NCI-H1092 (cell line): ENCODE measurements around the gene TNRC6C.
"Not testable (repeated sequence)": the region's sequence is repeated elsewhere in the genome, so short reads cannot be mapped to it uniquely, and the experiment has no call there.

ENCODE experiments used
- DNase-seq: peaks from one replicate; lab custom pipeline; 2025; lab: John Stamatoyannopoulos, UW

Gene TNRC6C

DNA sequence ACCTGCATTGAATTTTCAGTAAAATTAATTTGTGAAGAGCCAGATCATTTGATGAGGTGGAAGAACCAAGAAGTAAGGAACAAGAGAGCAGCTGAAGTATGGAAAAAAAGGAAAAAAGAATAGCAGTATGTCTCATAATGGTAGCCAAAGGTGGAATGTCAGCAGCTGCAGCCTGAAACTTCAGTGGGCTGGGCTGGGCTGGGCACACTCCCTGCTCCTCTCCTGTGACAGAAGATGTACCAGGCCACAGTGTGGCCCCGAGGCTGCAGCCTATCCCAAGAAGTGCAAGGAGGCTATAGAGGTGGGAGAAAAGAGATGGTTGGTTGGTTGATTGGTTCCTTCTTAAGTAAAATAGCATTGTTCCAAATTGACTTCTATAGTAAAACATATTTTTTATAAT is 84.5 kb downstream of the TNRC6C start:
- DNase-seq = no peak

DNA sequence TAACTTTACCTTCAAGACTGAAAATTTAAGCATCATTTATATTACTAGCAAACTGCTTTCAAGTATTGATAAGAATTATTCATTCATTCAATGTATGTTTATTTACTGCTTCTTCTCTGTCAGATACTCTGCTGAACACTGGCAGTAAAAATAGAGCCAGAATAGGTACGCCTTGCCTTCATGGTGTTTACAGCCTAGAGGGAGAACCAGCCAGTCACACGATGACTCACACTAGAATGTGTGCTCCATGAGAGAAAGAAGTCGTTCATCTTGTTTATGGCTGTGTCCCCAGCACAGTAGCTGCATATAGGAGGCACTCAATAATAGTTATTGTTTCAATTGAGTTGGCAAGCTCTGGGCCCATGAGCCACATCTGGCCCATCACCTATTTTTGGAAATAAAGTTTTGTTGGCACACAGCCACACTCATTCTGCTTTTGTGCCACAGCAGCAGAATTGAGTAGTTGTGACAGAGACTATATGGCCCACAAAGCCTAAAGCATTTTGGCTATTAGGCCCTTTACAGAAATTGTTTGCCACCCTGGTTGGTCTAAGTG is 85.9 kb downstream of the TNRC6C start:
- no peak for DNase-seq

DNA sequence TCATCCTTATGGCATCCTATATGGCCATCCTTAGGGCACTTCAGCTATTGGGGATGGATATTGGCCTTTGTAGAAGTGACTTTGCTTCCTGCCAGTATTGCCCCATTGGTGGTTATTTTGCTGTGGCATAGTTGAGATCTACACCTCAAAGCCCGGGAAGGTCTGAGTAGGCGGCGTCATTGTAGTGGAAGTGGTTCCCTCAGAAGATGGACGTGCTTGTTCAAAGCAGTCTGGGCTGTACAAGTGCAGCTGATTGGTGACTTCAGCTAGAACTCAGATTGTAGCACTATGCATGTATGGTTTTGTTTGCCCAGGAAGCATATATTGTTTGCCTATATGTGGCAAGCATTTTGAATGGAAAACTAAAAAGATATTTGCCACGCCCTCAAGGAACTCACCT is 86.8 kb downstream of the TNRC6C start:
- DNase-seq = no peak

DNA sequence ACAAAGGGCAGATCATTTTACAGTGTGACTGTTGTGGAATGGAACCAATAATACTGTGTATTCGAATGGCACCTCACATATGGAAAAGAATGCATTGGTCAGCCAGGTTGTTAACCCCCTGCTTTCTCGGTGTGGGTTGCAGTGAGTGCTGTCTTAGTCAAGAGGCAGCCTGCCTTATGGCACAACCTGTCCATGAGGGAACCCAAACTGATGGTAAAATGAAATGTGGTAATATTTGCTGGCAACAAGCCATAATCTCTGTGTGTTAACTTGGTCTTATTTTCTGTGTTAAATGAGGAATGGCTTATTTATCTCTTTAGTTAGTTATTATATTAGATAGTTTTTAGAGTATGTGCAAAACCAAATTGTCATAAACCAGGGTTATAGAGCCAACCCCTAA is 88.4 kb downstream of the TNRC6C start:
- no peak for DNase-seq

DNA sequence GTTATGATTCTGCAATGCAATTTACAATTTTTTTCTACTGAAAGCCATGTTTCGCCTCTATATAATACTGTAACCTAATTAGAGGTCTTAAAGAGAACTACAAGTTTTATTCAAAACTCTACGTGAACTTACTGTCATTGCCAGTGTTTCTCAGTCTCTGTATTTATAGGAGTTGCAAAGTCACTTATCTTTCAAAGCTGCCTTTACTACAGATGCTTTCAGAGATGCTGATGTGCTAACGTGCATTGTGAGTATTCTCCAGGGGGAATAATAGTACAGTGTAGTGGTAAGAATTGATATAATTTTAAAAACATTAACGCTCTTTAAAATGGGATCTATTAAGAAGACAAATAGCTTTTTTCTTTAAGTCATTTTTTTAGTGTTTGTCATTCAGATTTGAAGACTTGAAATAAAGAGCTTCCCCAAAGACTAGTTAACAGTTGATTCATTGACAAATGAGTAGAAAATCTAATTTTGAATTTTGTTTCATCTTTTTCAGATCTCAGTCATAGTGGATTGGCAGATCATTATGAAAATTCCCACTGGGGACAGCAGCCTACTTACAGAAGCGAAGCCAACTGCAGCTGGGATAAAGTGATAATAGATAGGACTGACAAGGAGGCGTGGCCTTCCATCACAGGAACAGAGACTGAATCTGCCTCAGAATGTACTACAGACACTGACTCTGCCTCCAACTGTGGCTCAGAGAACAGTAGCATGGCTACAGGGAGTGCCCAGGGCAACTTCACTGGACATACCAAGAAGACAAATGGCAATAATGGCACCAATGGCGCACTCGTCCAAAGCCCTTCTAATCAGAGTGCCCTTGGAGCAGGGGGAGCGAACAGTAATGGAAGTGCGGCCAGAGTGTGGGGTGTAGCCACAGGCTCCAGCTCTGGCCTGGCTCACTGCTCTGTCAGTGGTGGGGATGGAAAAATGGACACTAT is 90.1 kb downstream of the TNRC6C start:
- DNase-seq = no peak

DNA sequence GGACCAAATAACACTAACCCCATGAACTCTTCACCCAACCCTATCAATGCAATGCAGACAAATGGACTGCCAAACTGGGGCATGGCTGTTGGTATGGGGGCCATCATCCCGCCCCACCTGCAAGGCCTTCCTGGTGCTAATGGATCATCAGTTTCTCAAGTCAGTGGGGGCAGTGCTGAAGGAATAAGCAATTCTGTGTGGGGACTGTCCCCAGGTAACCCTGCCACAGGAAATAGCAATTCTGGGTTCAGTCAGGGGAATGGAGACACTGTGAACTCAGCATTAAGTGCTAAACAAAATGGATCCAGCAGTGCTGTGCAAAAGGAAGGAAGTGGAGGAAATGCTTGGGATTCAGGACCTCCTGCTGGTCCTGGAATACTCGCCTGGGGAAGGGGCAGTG is 91.1 kb downstream of the TNRC6C start:
- no peak for DNase-seq

DNA sequence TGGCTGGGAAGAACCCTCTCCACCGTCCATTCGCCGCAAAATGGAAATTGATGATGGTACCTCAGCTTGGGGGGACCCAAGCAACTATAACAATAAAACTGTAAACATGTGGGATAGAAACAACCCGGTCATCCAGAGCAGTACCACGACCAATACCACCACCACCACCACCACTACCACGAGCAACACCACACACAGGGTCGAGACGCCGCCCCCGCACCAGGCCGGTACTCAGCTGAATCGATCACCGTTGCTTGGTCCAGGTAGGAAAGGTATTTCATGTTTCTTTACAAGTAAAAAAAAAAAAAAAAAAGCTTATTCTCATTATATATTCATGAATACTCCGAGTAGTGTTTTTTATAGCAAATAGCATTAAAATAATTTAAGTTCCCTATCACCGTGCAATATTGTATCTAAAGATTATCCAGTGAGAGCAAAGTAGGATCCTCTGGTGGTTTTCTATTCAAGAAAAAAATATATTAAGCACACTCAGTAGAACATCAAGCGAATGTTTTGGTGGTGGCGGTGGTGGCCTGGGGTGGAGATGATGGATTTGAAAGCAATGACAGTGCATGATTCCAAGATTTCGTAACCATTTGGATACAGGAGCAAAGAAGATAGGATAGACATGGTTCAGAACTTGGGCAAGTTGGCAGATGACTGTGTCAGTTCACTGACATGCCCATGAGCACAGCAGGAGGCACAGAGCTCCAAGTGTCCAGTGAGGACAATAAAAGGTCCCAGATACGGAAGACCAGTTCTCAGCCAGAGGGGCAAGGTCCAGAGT is 92.9 kb downstream of the TNRC6C start:
- DNase-seq = no peak

DNA sequence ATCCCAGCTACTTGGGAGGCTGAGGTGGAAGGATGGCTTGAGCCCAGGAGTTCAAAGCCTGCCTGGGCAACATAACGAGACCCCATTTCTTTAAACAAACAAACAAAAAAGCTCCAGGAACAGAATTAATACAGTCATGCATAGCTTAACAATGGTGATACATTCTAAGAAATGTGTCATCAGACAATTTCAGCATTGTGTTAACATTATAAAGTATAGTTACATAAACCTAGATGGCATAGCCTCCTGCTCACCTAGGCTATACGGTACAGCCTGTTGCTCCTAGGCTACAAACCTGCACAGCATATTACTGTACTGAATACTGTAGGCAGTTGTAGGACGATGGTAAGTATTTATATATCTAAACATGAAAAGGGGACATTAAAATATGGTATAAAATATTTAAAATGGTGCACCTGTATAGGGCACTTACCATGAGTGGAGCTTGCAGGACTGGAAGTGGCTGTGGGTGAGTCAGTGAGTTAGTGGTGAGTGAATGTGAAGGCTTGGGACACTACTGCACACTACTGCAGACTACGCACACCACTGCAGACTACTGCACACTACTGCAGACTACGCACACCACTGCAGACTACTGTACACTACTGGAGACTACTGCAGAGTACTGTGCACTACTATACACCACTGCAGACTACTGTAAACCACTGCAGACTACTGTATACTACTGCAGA is 95.4 kb downstream of the TNRC6C start:
- DNase-seq = no peak

DNA sequence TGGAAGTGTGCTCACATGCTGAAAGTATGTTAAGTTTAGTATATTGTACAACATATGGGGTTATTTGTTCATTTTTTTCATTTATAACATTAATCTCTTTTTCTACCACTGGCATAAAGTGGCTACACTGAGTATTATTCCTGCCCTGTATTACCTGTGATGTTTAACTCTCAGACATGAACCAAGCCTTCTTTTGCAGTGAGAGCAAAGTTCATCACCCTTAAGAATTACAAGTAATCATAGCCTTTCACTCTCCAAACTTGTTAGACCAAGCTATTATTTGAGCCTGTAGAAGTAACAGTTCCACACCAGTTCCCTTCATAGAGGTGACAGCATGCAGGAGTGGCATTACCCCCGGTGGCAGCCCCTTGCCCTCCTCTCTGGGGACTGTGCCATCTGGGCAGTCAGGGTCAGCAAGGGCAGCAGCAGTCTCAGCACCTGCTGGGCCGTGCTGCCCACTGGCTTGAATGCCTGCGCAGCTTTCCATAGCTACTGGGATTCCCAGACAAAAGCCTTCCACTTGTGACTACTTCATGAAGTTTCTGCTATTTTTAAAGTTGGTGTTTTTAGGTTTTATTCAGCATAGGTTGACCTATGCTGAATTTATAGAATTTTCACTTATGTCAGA is 98.7 kb downstream of the TNRC6C start:
- no peak for DNase-seq

DNA sequence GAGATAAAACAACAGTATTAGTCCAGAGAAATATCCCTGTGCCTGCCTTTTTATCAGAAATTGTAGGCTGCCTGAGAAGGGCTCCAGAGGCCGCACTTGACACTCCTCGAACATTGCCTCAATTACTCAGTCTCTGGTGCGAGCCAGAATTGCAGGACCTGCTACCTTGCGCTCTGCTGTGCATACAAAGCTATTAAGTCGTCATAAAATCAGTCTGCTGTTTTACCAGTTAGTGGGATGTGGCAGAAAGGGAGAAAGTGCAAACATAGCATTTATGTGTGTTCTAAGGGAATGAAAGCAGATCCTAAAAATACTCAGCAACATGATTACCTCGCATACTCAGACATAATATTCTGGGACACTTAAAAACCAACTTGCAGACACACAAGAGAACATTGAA is 99.5 kb downstream of the TNRC6C start:
- peak; percentile 2 for DNase-seq

DNA sequence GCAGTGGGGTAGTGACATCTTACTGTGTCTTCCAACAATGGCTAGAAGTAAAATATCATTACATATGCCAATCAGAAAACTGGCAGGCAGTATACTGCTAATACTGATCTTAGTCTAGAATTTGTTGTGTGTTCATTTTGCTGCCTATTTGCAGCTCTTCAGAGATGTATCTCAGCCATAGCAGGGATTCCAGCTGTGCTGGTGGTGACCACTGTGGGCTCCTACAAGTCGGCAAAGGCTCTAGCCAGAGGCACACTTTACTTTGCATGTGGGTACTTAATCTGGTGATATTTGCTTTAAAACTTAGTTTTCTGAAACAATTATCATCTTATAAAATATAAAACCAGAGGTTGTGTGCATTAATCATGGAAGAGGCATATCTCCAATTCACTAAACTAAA is 100.1 kb downstream of the TNRC6C start:
- DNase-seq = no peak

DNA sequence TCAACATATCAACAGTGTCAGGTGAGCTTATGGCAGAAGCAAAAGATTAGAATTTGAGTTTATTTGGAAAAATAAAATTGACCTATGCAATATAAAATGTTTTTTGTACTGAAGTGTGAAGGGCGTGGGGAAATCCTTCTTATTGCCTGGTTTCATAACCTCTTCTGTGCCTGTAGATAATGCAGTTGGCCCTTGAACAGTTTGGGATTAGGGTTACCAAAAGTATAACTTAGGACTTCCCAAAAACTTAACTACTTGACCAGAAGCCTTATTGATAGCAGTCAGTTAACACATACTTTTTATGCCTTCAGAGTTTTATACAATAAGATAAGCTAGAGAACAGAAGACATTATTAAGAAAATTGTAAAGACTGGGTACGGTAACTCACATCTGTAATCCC is 104.1 kb downstream of the TNRC6C start:
- no peak for DNase-seq

DNA sequence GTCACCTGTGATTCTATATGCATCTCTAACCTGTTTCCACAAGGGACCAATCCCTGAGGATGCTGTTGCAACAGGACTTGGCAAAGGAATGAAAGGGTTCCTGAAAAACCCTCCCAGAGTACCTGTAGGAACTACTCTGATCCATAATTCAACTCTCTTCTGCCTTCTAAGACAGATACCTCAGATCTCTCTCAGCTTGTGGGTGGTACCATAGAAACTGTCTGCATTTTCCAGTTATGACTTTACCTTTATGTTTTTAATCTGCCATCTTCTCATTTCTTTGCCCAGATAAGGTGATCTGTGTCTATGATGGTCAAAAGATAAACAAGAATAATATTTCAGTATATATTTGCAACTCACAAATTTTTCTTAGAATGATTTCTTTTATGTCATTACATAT is 105.0 kb downstream of the TNRC6C start:
- DNase-seq = no peak

DNA sequence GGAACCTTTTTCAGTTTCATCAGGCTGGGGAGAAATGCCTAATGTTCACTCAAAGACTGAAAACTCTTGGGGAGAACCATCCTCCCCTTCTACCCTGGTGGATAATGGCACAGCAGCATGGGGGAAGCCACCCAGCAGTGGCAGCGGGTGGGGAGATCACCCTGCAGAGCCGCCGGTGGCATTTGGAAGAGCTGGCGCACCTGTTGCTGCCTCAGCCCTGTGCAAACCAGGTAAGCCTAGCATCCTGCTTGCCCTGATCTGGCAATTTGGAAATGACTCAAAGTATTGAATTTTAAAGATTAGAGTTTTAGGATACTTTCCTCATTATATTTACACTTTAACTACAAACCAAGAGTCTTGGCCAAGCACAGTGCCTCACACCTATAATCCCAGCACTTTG is 106.2 kb downstream of the TNRC6C start:
- DNase-seq = no peak

DNA sequence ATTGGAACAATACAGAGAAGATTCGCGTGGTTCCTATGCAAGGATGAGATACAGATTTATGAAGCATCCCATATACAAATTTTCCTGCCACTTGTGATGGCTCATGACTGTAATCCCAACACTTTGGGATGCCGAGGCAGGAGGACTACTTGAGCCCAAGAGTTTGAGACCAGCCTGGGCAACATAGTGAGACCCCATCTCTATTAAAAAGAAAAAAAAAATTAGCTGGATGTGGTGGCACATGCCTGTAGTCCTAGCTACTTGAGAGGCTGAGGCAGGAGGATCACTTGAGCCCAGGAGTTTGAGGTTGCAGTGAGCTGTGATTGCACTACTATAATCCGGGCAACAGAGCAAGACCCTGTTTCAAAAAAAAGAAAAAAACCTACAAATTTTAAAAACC is 108.5 kb downstream of the TNRC6C start:
- not testable (repeated sequence) for DNase-seq

DNA sequence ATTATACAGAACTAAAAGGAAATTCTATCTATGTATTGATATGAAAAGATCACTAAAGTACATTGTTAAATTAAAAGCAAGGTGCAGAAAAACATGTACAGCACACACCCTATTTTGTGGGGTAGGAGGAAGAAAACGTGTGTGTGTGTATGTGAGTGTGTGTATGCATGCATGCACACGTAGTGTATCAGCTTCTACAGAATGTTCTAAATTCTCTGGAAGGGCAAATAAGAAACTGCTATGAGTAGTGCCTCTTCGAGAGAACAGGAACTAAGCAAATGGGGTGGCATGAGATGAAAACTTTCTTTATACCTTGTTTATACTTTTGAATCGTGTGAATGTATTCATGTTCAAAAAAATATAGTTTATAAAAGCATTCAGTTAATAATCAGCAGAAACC is 111.2 kb downstream of the TNRC6C start:
- no peak for DNase-seq

DNA sequence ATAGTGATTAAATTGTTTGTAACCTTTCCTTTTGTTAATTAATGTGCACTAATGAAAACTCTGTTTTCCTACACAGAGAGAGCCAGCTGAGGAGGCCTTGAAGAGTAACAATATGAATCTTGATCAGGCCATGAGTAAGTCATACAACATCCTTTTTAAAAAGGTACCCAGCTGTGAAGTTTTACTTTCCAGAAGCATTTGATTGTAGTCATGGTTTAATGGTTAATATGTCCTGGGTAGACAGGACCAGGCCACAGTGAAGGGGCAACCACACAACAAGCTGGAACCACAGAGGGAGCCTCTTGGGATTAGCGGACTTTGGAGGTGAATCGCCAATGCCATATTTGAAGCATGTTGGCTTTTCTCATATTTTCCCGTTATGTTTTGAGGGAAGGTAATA is 114.5 kb downstream of the TNRC6C start:
- no peak for DNase-seq

DNA sequence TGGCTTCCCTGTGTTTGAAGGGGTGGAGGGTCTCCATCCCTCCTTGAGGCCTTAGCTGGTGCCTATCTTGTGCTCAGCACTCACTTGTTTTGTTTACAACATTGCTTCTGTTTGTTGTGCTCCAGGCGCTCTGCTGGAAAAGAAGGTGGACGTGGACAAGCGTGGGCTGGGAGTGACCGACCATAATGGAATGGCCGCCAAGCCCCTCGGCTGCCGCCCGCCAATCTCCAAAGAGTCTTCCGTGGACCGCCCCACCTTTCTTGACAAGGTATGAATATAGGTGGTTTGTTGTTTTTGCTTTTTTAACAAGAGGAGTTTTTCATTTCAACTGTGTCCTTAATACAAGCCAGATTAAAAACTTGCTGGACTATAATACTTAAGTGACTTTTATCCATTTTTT is 116.5 kb downstream of the TNRC6C start:
- DNase-seq = no peak

DNA sequence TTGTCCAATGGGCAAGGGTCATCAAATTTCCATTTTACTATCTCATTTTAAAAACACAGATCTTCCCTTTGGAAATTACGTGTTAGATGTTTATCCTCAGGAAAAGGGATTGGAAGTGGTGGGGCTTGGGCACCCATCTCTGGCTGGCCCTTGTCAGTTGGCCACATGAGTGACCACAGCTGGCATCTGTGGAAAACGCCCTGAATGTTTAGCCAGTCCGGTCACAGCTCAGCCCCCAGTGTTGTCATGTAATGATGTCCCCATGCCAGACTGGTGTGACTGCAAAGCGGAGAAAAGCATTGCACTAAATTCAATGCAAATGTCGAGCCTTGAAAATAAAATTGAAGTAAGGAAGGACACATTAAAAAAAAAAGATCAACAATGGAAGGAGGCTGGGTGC is 117.0 kb downstream of the TNRC6C start:
- no peak for DNase-seq

DNA sequence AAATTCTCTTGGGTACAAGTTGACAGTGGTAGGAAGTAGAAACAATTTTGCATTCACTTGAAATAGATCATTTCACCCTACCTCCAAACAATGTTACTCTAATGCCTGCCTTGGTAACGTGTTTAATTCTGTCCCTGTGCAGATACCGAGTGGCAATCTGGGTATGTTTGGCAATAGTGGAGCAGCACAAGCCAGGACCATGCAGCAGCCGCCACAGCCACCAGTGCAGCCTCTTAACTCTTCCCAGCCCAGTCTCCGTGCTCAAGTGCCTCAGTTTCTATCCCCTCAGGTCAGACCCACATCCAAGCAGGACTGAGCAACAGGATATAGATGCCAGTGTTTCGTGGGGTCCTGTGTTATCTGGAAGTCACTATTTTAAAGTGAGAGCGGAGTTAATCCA is 120.8 kb downstream of the TNRC6C start:
- DNase-seq = no peak

DNA sequence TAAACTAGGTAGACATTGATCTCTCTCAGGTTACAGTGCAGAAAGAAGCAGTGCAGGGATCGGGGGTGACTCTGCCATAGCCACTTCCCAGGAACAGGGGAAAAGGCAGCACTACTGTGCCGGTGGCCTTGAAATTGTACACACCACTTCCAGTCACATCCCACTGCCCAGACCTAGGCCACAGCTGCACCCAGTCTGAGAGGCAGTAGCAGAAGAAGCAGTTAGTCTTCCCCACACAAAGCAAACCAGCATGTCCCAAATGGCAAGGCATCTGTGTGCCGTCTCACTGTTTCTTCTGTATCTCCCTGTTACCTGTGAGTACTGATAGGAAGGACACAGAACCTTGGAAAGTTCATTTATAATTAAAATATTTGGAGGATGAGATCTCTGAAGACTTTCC is 123.0 kb downstream of the TNRC6C start:
- DNase-seq = no peak

DNA sequence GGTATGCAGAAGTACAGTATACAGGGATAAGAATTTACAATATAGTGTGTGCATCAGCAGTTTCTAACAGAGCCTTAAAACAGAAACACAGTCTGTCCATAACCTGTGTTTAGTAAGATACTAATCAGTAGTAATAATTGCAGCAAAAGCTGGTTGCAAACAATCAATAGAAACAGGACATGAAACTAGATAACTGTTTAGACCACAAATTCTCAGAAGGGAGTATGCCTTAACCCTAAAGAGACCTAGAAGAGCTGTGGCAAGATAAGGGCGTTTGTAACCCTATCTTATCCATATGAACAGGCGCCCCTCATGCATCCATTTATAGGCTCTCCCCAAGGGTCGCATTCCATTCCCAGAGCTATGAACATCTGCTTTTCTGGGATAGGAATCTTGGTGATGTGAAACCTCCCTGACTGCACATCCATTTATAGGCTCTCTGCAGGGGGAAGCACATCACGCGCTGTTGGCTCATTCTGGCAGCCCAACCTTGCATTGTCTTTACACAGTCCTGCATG is 123.9 kb downstream of the TNRC6C start:
- DNase-seq = not testable (repeated sequence)
